IMR-90 (cell line): ENCODE data around the gene HDAC8. TPM values are rescaled to one million over a fixed set of nuclear protein-coding genes. Genes with fewer than 3 reads are reported as not detected.

Experiments
- ATAC-seq: fragments of 200-7000 bp; cut with Tn5 transposase; 2 replicates; pipeline ENCODE4 v1.9.1; 2020; ENCODE audit warnings: low read depth, mild to moderate bottlenecking, moderate library complexity
- BruUV-seq: library from RNA; stranded (reverse); fragments of 400-500 nt; replicated peaks from 2 replicates; lab custom pipeline; 2021; lab: Mats Ljungman, UMichigan
- CTCF ChIA-PET: fragments of 300-600 bp; formaldehyde crosslinking; extraction: SDS; loops from one replicate; lab custom pipeline; 2021; ENCODE audit warnings: antibody characterized with exemption; lab: Yijun Ruan, JAX
- POLR2A ChIA-PET: fragments of 300-600 bp; sonication (Branson Sonifier 250); formaldehyde crosslinking; loops from one replicate; lab custom pipeline; 2022; ENCODE audit warnings: antibody characterized with exemption; ENCODE audit not compliant: unreplicated experiment; lab: Charles Lee
- DNase-seq: peaks from one replicate; pipeline ENCODE4 v3.0.0; 2013
- H2AFZ ChIP-seq: replicated peaks from 2 replicates; pipeline ENCODE3; 2013; ENCODE audit warnings: low read length, mild to moderate bottlenecking; ENCODE audit not compliant: poor library complexity
- H2AK5ac ChIP-seq: 2 replicates; pipeline ENCODE4 v1.6.1; 2013; ENCODE audit warnings: low read depth, low read length, inconsistent platforms
- H2AK9ac ChIP-seq: replicated peaks from 2 replicates; pipeline ENCODE3; 2013; ENCODE audit warnings: mild to moderate bottlenecking, low read depth, low read length, moderate library complexity; ENCODE audit not compliant: poor library complexity
- H2BK120ac ChIP-seq: 2 replicates; pipeline ENCODE4 v1.6.1; 2013; ENCODE audit warnings: low read depth, low read length, inconsistent platforms
- H2BK15ac ChIP-seq: 3 replicates; pipeline ENCODE4 v1.6.1; 2013; ENCODE audit warnings: low read depth, low read length, inconsistent platforms
- H2BK20ac ChIP-seq: 2 replicates; pipeline ENCODE4 v1.6.1; 2013; ENCODE audit warnings: low read depth, mild to moderate bottlenecking, inconsistent platforms, low read length, moderate library complexity
- H2BK5ac ChIP-seq: 2 replicates; pipeline ENCODE4 v1.6.1; 2013; ENCODE audit warnings: mild to moderate bottlenecking, low read depth, low read length, inconsistent platforms; ENCODE audit not compliant: poor library complexity, severe bottlenecking
- H3K14ac ChIP-seq: replicated peaks from 2 replicates; pipeline ENCODE4 v1.6.1; 2013; ENCODE audit warnings: low read depth, low read length, inconsistent platforms
- H3K18ac ChIP-seq: 2 replicates; pipeline ENCODE4 v1.6.1; 2013; ENCODE audit warnings: low read depth, low read length, control low read depth
- H3K23ac ChIP-seq: 2 replicates; pipeline ENCODE4 v1.6.1; 2013; ENCODE audit warnings: low read depth, low read length, inconsistent platforms
- H3K27ac ChIP-seq: 2 replicates; pipeline ENCODE4 v1.5.1; 2013; ENCODE audit warnings: mild to moderate bottlenecking, control low read depth, low read length; ENCODE audit not compliant: insufficient read depth
- H3K27me3 ChIP-seq: 2 replicates; pipeline ENCODE4 v1.6.1; 2013; ENCODE audit warnings: low read length; ENCODE audit not compliant: control insufficient read depth, insufficient read depth
- H3K36me3 ChIP-seq: 2 replicates; pipeline ENCODE4 v1.6.1; 2013; ENCODE audit warnings: low read length, mixed read lengths; ENCODE audit not compliant: control insufficient read depth, insufficient read depth
- H3K4ac ChIP-seq: 2 replicates; pipeline ENCODE4 v1.6.1; 2013; ENCODE audit warnings: low read depth, low read length, inconsistent platforms
- H3K4me1 ChIP-seq: 2 replicates; pipeline ENCODE4 v1.6.1; 2013; ENCODE audit warnings: low read length, mixed read lengths; ENCODE audit not compliant: control insufficient read depth, insufficient read depth
- H3K4me2 ChIP-seq: 2 replicates; pipeline ENCODE4 v1.6.1; 2013; ENCODE audit warnings: low read depth, mild to moderate bottlenecking, control low read depth, low read length, moderate library complexity
- H3K4me3 ChIP-seq: 2 replicates; pipeline ENCODE4 v1.5.1; 2013; ENCODE audit warnings: low read depth, mild to moderate bottlenecking, control low read depth, low read length, moderate library complexity; ENCODE audit not compliant: insufficient read depth
- H3K56ac ChIP-seq: 2 replicates; pipeline ENCODE4 v1.6.1; 2013; ENCODE audit warnings: low read length, inconsistent platforms; ENCODE audit not compliant: insufficient read depth; ENCODE audit errors: extremely low read depth
- H3K79me1 ChIP-seq, 2 experiments: 2 replicates each; pipeline ENCODE4 v1.6.1; 2013; ENCODE audit warnings: low read length in 2 of 2, inconsistent platforms in 1 of 2, low read depth in 1 of 2
- H3K9ac ChIP-seq: 2 replicates; pipeline ENCODE4 v1.6.1; 2013; ENCODE audit warnings: low read depth, low read length, control low read depth
- H3K9me1 ChIP-seq: 2 replicates; pipeline ENCODE4 v1.6.1; 2013; ENCODE audit warnings: low read length, inconsistent platforms; ENCODE audit not compliant: insufficient read depth
- H3K9me3 ChIP-seq: 2 replicates; pipeline ENCODE4 v1.6.1; 2013; ENCODE audit warnings: low read length; ENCODE audit not compliant: control insufficient read depth, insufficient read depth
- H4K20me1 ChIP-seq: 2 replicates; pipeline ENCODE4 v1.6.1; 2013; ENCODE audit warnings: low read length, inconsistent platforms; ENCODE audit not compliant: insufficient read depth
- H4K5ac ChIP-seq: 2 replicates; pipeline ENCODE4 v1.6.1; 2013; ENCODE audit warnings: mild to moderate bottlenecking, low read depth, low read length, control low read depth
- H4K8ac ChIP-seq, 2 experiments: 2 replicates each; pipeline ENCODE4 v1.6.1; 2013; ENCODE audit warnings: low read depth in 2 of 2, low read length in 2 of 2, control low read depth in 1 of 2, inconsistent platforms in 1 of 2
- H4K91ac ChIP-seq: 2 replicates; pipeline ENCODE4 v1.6.1; 2013; ENCODE audit warnings: low read depth, low read length, inconsistent platforms; ENCODE audit not compliant: insufficient read depth
- CEBPB ChIP-seq: IDR thresholded peaks from 2 replicates; pipeline ENCODE4 v1.6.1; 2012; ENCODE audit warnings: low read depth, low read length, improper control_type of control experiment
- RCOR1 ChIP-seq: IDR thresholded peaks from 2 replicates; pipeline ENCODE4 v1.6.1; 2012; ENCODE audit warnings: mild to moderate bottlenecking, low read length, improper control_type of control experiment; ENCODE audit not compliant: insufficient replicate concordance
- SMC3 ChIP-seq: fragments of 150-350 bp; IDR thresholded peaks from 2 replicates; pipeline ENCODE4 v1.6.1; 2016; ENCODE audit warnings: low read depth, mild to moderate bottlenecking, antibody characterized with exemption, low read length, moderate library complexity
- WGBS, 2 experiments: methylation state at CpG; one replicate each; pipeline versions ENCODE4 v1.1.5 to v1.1.7; 2013; ENCODE audit warnings: missing lambda C conversion rate in 2 of 2; ENCODE audit not compliant: insufficient read length in 1 of 2; ENCODE audit errors: extremely low coverage in 2 of 2; 5-methylcytosine and 5-hydroxymethylcytosine counted together
- dilution Hi-C: fragments of 300-500 bp; cut with HindIII; formaldehyde crosslinking; loops from one replicate; pipeline ENCODE4 v1.14.3; 2018; ENCODE audit warnings: low sequenced_read_pairs; ENCODE audit not compliant: unreplicated experiment
- in situ Hi-C: fragments of 300-500 bp; cut with MboI; formaldehyde crosslinking; loops from 3 replicates; pipeline ENCODE4 v1.14.3; 2019; ENCODE audit warnings: low sequenced_read_pairs, inconsistent platforms, mixed read lengths
- intact Hi-C: fragments of 100-400 bp; cut with micrococcal nuclease; formaldehyde crosslinking; loops from 2 replicates; pipeline ENCODE4 v1.10.0; 2022
- polyA plus RNA-seq, 3 experiments: library from polyadenylated mRNA; depleted of rRNA; stranded (reverse); fragments of >200 nt; gene quantifications; 2 replicates each; pipeline ENCODE4 v1.2.3, GENCODE V29; 2012; ENCODE audit warnings: low replicate concordance in 1 of 3
- total RNA-seq: library from RNA; depleted of rRNA; stranded (reverse); fragments of >200 nt; gene quantifications from 2 replicates; pipeline ENCODE4 v1.2.3, GENCODE V29; 2012

HDAC8 gene
- total and polyA plus RNA-seq, 2 of the 4 experiments (the other 2 are of a cell fraction) = 16.1 to 28.5 TPM

DNA sequence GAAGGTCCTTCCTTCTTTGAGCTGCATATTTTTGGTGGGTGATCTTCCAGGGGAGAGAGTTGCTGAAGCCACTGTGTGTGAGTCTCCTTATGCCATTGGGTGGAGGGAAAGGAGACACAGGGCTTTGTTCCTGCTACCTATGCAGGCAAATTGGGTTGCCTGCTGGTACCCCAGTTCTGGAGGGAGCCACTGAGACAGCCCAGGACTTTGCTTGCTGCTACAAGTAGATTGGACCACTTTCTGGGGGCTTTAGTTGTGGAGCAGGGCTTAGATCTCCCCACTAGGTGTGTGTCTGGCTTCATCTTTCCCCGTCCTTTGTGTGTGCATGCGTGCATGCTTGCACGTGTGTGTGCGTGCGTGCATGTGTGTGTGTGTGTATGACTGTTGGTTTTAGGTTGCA lies 276.9 kb downstream of the HDAC8 start:
- H3K4me2 ChIP-seq = no peak overlapping the region
- H3K23ac ChIP-seq = no peak overlapping the region
- H3K27ac ChIP-seq = no peak overlapping the region
- ATAC-seq = no peak
- no peaks in the 10 kb centered on the region for H3K79me1 ChIP-seq
- no peaks in the 10 kb centered on the region for H3K36me3 ChIP-seq
- ChIA-PET POLR2A (no interaction called here), CTCF (no interaction called here)
- H3K18ac ChIP-seq = no peak overlapping the region
- no peak for DNase-seq
- H3K27me3 ChIP-seq = peaks cover 50% of the 10 kb centered on the region
- no peaks in the 10 kb centered on the region for H3K4me1 ChIP-seq
- no peak overlapping the region for H2BK15ac ChIP-seq
- H4K8ac ChIP-seq = no peak overlapping the region
- peak overlapping the region; percentile 23 for H2AFZ ChIP-seq
- no peaks in the 10 kb centered on the region for H4K20me1 ChIP-seq
- no peak overlapping the region for H4K91ac ChIP-seq
- H3K4ac ChIP-seq = no peak overlapping the region
- H2BK20ac ChIP-seq = no peak overlapping the region
- no TSS peak for BruUV-seq
- dilution Hi-C loops = no loop called here
- H3K9me1 ChIP-seq = 0 out of 2 replicates have a peak, but pooled peaks cover 4% of the 10 kb centered on the region
- WGBS, 2 experiments = 91% methylated on average over 4 of the region's 5 CpGs; no CpG with 5 or more reads in 1 of the 2 experiments
- in situ Hi-C loops = no loop called here
- no peak overlapping the region for H3K4me3 ChIP-seq
- intact Hi-C loops = no loop called here
- TF ChIP-seq RCOR1 (no peak), CEBPB (no peak), SMC3 (no peak)
- H3K56ac ChIP-seq = no peak overlapping the region
- H2BK5ac ChIP-seq = no peak overlapping the region
- H3K9me3 ChIP-seq = 0 out of 2 replicates have a peak, but pooled peaks cover 1% of the 10 kb centered on the region
- H3K14ac ChIP-seq = no peak overlapping the region
- no peak overlapping the region for H4K5ac ChIP-seq
- H2AK5ac ChIP-seq = no peak overlapping the region
- H2BK120ac ChIP-seq = no peak overlapping the region
- H2AK9ac ChIP-seq = no peak overlapping the region
- no peak overlapping the region for H3K9ac ChIP-seq
